A549 (cell line): ENCODE results near the gene SLC2A14.
"Not testable (repeated sequence)": the region's sequence is repeated elsewhere in the genome, so short reads cannot be mapped to it uniquely, and the experiment has no call there.

Experiments used
- ESRRA ChIP-seq: fragments of 150-350 bp; IDR thresholded peaks from 2 replicates; pipeline ENCODE4 v1.6.1; 2014; ENCODE audit warnings: mild to moderate bottlenecking, low read length, borderline replicate concordance
- FOSL2 ChIP-seq, 2 experiments: fragments of 450-650 bp in 1 of 2; fragments of >200 bp in 1 of 2; sonication (Bioruptor Twin) in 1 of 2; formaldehyde crosslinking; IDR thresholded peaks; 2 replicates each; pipeline versions ENCODE4 v1.5.0 to v1.6.1; 2016 to 2020; ENCODE audit warnings: mild to moderate bottlenecking in 1 of 2, moderate library complexity in 1 of 2
- JUN ChIP-seq, 2 experiments: fragments of >200 bp; sonication (Bioruptor Twin); formaldehyde crosslinking; IDR thresholded peaks; 2 replicates in 1 of 2; 3 replicates in 1 of 2; pipeline ENCODE4 v1.6.1; 2016 to 2017
- KDM1A ChIP-seq: fragments of 200-600 bp; sonication (generic); IDR thresholded peaks from 2 replicates; pipeline ENCODE4 v1.6.1; 2016; ENCODE audit warnings: low read depth, mild to moderate bottlenecking
- RFX5 ChIP-seq: fragments of 450-650 bp; IDR thresholded peaks from 2 replicates; pipeline ENCODE4 v1.7.1; 2014; ENCODE audit warnings: antibody characterized with exemption, mild to moderate bottlenecking, moderate library complexity
- TF ChIP-seq, protein P1 (sequence below): fragments of 450-650 bp; IDR thresholded peaks from 2 replicates; pipeline ENCODE4 v1.6.1; 2014; ENCODE audit warnings: antibody characterized with exemption
- TF ChIP-seq, protein P2 (sequence below): IDR thresholded peaks from 2 replicates; pipeline ENCODE4 v1.6.1; 2012
- TF ChIP-seq, protein P3 (sequence below): fragments of >200 bp; sonication (Bioruptor Twin); formaldehyde crosslinking; IDR thresholded peaks from 3 replicates; pipeline ENCODE4 v1.5.1; 2016

DNA sequence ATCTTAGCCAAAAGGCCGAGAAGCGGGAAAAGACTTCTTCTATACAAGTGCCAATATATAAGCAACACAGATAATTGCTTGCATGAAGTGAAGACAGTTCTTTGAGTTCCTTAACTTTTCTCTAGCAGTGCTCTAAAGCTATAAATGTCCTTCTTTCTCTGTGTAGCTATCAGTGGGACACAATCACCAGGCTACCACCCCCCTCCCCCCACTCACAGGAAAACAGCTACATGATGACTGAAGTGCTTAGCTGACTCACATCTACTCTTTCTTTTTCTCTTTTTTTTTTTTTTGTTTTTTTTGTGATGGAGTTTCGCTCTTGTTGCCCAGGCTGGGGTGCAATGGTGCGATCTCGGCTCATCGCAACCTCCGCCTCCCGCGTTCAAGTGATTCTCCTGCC lies 30.3 kb downstream of the SLC2A14 start:
- TF ChIP-seq, protein P1, sequence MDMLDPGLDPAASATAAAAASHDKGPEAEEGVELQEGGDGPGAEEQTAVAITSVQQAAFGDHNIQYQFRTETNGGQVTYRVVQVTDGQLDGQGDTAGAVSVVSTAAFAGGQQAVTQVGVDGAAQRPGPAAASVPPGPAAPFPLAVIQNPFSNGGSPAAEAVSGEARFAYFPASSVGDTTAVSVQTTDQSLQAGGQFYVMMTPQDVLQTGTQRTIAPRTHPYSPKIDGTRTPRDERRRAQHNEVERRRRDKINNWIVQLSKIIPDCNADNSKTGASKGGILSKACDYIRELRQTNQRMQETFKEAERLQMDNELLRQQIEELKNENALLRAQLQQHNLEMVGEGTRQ, result not testable (repeated sequence)
- TF ChIP-seq ESRRA; RFX5; JUN (IDR thresholded peaks at IDR 0.05); FOSL2 (IDR thresholded peaks at IDR 0.05); FOSL2 (CRISPR knock-in tag; IDR thresholded peaks at IDR 0.05); KDM1A: not testable (repeated sequence)
- TF ChIP-seq, protein P2, sequence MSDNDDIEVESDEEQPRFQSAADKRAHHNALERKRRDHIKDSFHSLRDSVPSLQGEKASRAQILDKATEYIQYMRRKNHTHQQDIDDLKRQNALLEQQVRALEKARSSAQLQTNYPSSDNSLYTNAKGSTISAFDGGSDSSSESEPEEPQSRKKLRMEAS, result not testable (repeated sequence)
- TF ChIP-seq, protein P3, sequence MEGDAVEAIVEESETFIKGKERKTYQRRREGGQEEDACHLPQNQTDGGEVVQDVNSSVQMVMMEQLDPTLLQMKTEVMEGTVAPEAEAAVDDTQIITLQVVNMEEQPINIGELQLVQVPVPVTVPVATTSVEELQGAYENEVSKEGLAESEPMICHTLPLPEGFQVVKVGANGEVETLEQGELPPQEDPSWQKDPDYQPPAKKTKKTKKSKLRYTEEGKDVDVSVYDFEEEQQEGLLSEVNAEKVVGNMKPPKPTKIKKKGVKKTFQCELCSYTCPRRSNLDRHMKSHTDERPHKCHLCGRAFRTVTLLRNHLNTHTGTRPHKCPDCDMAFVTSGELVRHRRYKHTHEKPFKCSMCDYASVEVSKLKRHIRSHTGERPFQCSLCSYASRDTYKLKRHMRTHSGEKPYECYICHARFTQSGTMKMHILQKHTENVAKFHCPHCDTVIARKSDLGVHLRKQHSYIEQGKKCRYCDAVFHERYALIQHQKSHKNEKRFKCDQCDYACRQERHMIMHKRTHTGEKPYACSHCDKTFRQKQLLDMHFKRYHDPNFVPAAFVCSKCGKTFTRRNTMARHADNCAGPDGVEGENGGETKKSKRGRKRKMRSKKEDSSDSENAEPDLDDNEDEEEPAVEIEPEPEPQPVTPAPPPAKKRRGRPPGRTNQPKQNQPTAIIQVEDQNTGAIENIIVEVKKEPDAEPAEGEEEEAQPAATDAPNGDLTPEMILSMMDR, result not testable (repeated sequence)
